Caco-2 (cell line): ENCODE results near the gene TAS2R10. TPM values are rescaled to one million over a fixed set of nuclear protein-coding genes. Genes with fewer than 3 reads are reported as not detected.

ENCODE experiments used
- BruUV-seq: library from RNA; stranded (reverse); fragments of 400-500 nt; replicated peaks from 2 replicates; lab custom pipeline; 2021; lab: Mats Ljungman, UMichigan
- CTCF ChIA-PET: fragments of 300-600 bp; sonication (Branson Sonifier 250); formaldehyde crosslinking; loops from one replicate; lab custom pipeline; 2022; ENCODE audit warnings: antibody characterized with exemption; lab: Charles Lee
- POLR2A ChIA-PET: fragments of 300-600 bp; sonication (Branson Sonifier 250); formaldehyde crosslinking; loops from one replicate; lab custom pipeline; 2022; ENCODE audit warnings: antibody characterized with exemption; lab: Charles Lee
- DNase-seq, 2 experiments: peaks; one replicate each; pipeline versions ENCODE4 v3.0.0 to v3.0.0-alpha.2; 2020 to 2022
- H3K27me3 ChIP-seq: replicated peaks from 2 replicates; pipeline ENCODE4 v1.6.0; 2011; ENCODE audit warnings: low read length; ENCODE audit not compliant: control insufficient read depth, insufficient read depth
- H3K36me3 ChIP-seq: 2 replicates; pipeline ENCODE4 v1.5.1; 2011; ENCODE audit warnings: low read length; ENCODE audit not compliant: control insufficient read depth, insufficient read depth
- H3K4me1 ChIP-seq: fragments of 250-450 bp; sonication (Bioruptor Pico); 2 replicates; pipeline ENCODE4 v1.5.1; 2020; ENCODE audit warnings: mild to moderate bottlenecking
- H3K4me3 ChIP-seq: 2 replicates; pipeline ENCODE4 v1.5.1; 2011; ENCODE audit warnings: low read depth, mild to moderate bottlenecking, control low read depth, low read length
- H3K9me3 ChIP-seq: fragments of 250-450 bp; sonication (Bioruptor Pico); 2 replicates; pipeline ENCODE4 v1.5.1; 2020; ENCODE audit warnings: mild to moderate bottlenecking, moderate library complexity
- H3K27ac Mint-ChIP-seq: one replicate; pipeline ENCODE4 v1.8.0; 2022; ENCODE audit warnings: mixed read lengths; ENCODE audit not compliant: unreplicated experiment
- H3K27me3 Mint-ChIP-seq: one replicate; pipeline ENCODE4 v1.8.0; 2022; ENCODE audit warnings: mixed read lengths; ENCODE audit not compliant: insufficient read depth, unreplicated experiment
- H3K36me3 Mint-ChIP-seq: one replicate; pipeline ENCODE4 v1.8.0; 2022; ENCODE audit warnings: mild to moderate bottlenecking, mixed read lengths; ENCODE audit not compliant: insufficient read depth, unreplicated experiment
- H3K4me1 Mint-ChIP-seq: one replicate; pipeline ENCODE4 v1.8.0; 2022; ENCODE audit warnings: low read depth, mixed read lengths; ENCODE audit not compliant: unreplicated experiment
- H3K4me3 Mint-ChIP-seq: one replicate; pipeline ENCODE4 v1.8.0; 2022; ENCODE audit warnings: mild to moderate bottlenecking, moderate library complexity, mixed read lengths; ENCODE audit not compliant: unreplicated experiment
- H3K9me3 Mint-ChIP-seq: one replicate; pipeline ENCODE4 v1.8.0; 2022; ENCODE audit warnings: mixed read lengths; ENCODE audit not compliant: unreplicated experiment
- CTCF ChIP-seq, 2 experiments: fragments of 200-600 bp in 1 of 2; IDR thresholded peaks; 1 replicate in 1 of 2; 2 replicates in 1 of 2; pipeline versions ENCODE4 v1.5.1 to v1.8.0; 2011 to 2022; ENCODE audit warnings: antibody characterized with exemption in 1 of 2, control low read depth in 1 of 2, inconsistent platforms in 1 of 2, low read depth in 1 of 2, low read length in 1 of 2, mild to moderate bottlenecking in 1 of 2, moderate library complexity in 1 of 2; ENCODE audit not compliant: insufficient read depth in 1 of 2, severe bottlenecking in 1 of 2, unreplicated experiment in 1 of 2
- intact Hi-C: fragments of 100-400 bp; cut with micrococcal nuclease; formaldehyde crosslinking; loops from one replicate; pipeline ENCODE4 v1.10.0; 2022; ENCODE audit not compliant: unreplicated experiment
- total RNA-seq: library from RNA; stranded (reverse); gene quantifications from 2 replicates; pipeline ENCODE4 v1.2.3, GENCODE V29; 2022

Gene TAS2R10
- total RNA-seq, 1 experiment from 2014 or later = 0.29 TPM

GRCh38 chr12:10810068-10810467 lies 16.1 kb downstream of the TAS2R10 start, which contains the start of gene TAS2R9:
Gene TAS2R9 (minus strand): TSS chr12:10810168. CDS start chr12:10810075, 93 bp downstream.
- Histone ChIP-seq H3K27me3 (no peaks in the 10 kb centered on the region; the same call in 1 of the 2 replicates), H3K4me3 (no peak within 1 kb of the TSS), H3K9me3 (peaks cover 6% of the 10 kb centered on the region), H3K36me3 (no peaks in the 10 kb centered on the region), H3K4me1 (no peaks in the 10 kb centered on the region)
- Mint-ChIP-seq H3K36me3 (no peaks in the 10 kb centered on the region), H3K9me3 (no peaks in the 10 kb centered on the region), H3K4me1 (no peaks in the 10 kb centered on the region), H3K4me3 (no peak within 1 kb of the TSS), H3K27ac (no peak within 1 kb of the TSS), H3K27me3 (peaks cover 10% of the 10 kb centered on the region)
- BruUV-seq = no TSS peak
- DNase-seq = no peak
- ChIA-PET CTCF (no interaction called here), POLR2A (no interaction called here)
- TF ChIP-seq CTCF (IDR thresholded peaks at IDR 0.05; ENCODE audit: insufficient read depth in 1 of 2, low read depth in 1 of 2, low read length in 1 of 2, severe bottlenecking in 1 of 2, unreplicated experiment in 1 of 2) = no peak
- intact Hi-C loops = no loop called here

- BruUV-seq = no TSS peak
- no peaks in the 10 kb centered on the region; the same call in 1 of the 2 replicates for H3K9me3 ChIP-seq
- CTCF ChIA-PET = no interaction called here
- DNase-seq = no peak
- H3K4me3 ChIP-seq = no peak within 1 kb of the TSS
- no peaks in the 10 kb centered on the region for H3K4me1 ChIP-seq
- no peaks in the 10 kb centered on the region for H3K36me3 Mint-ChIP-seq
- no peak within 1 kb of the TSS for H3K4me3 Mint-ChIP-seq
- intact Hi-C loops = no loop called here
- no peaks in the 10 kb centered on the region for H3K9me3 Mint-ChIP-seq
- H3K27ac Mint-ChIP-seq = no peak within 1 kb of the TSS
- POLR2A ChIA-PET = no interaction called here
- H3K4me1 Mint-ChIP-seq = no peaks in the 10 kb centered on the region
- no peaks in the 10 kb centered on the region for H3K36me3 ChIP-seq
- peaks cover 12% of the 10 kb centered on the region for H3K27me3 Mint-ChIP-seq
- TF ChIP-seq CTCF (IDR thresholded peaks at IDR 0.05; ENCODE audit: insufficient read depth in 1 of 2, low read depth in 1 of 2, low read length in 1 of 2, severe bottlenecking in 1 of 2, unreplicated experiment in 1 of 2) = no peak
- H3K27me3 ChIP-seq = no peaks in the 10 kb centered on the region; the same call in 1 of the 2 replicates
Measured at GRCh38 chr12:10807186-10807585, 19.0 kb downstream of the TAS2R10 start, which contains the start of gene TAS2R8. Gene TAS2R8 (minus strand): TSS chr12:10807286. CDS start chr12:10806980, 306 bp downstream.

GRCh38 chr12:10802587-10802986 lies 23.6 kb downstream of the TAS2R10 start, which contains the start of gene TAS2R7:
Gene TAS2R7 (minus strand): TSS chr12:10802627. CDS start chr12:10802570, 57 bp downstream.
- no peaks in the 10 kb centered on the region for H3K4me1 Mint-ChIP-seq
- POLR2A ChIA-PET = no interaction called here
- H3K4me1 ChIP-seq = no peaks in the 10 kb centered on the region
- H3K9me3 ChIP-seq = no peaks in the 10 kb centered on the region; the same call in 1 of the 2 replicates
- H3K27me3 ChIP-seq = peaks cover 2% of the 10 kb centered on the region; the same call in 1 of the 2 replicates
- no peak within 1 kb of the TSS for H3K27ac Mint-ChIP-seq
- H3K4me3 ChIP-seq = no peak within 1 kb of the TSS
- H3K4me3 Mint-ChIP-seq = no peak within 1 kb of the TSS
- no peak for DNase-seq
- TF ChIP-seq CTCF (IDR thresholded peaks at IDR 0.05; ENCODE audit: insufficient read depth in 1 of 2, low read depth in 1 of 2, low read length in 1 of 2, severe bottlenecking in 1 of 2, unreplicated experiment in 1 of 2) = no peak
- H3K27me3 Mint-ChIP-seq = peaks cover 24% of the 10 kb centered on the region
- H3K36me3 Mint-ChIP-seq = no peaks in the 10 kb centered on the region
- CTCF ChIA-PET = interaction anchor here (1.6 kb wide), 1 partner anchor 397 kb away, joined by 4 read pairs; no protein-coding TSS in a partner anchor
- intact Hi-C loops = no loop called here
- H3K36me3 ChIP-seq = no peaks in the 10 kb centered on the region
- no TSS peak for BruUV-seq
- H3K9me3 Mint-ChIP-seq = no peaks in the 10 kb centered on the region
